CD14-positive monocyte (primary cell): Measurements from ENCODE around the gene SATB2. TPM values are rescaled to one million over a fixed set of nuclear protein-coding genes. Genes with fewer than 3 reads are reported as not detected.

Experiments used
- DNase-seq, 3 donors: peaks; one replicate each; pipeline ENCODE4 v3.0.0-alpha.2; 2011 to 2022
- H2AFZ ChIP-seq: 2 replicates; pipeline ENCODE4 v1.6.0; 2012; ENCODE audit warnings: mild to moderate bottlenecking, low read depth, low read length, inconsistent platforms; ENCODE audit not compliant: insufficient read depth, poor library complexity, severe bottlenecking
- H3K27ac ChIP-seq, 2 donors: 1 replicate in 1 of 2; 2 replicates in 1 of 2; pipeline ENCODE4 v1.5.1; 2012 to 2013; ENCODE audit warnings: low read length in 2 of 2, control low read depth in 1 of 2, inconsistent platforms in 1 of 2, low read depth in 1 of 2, mild to moderate bottlenecking in 1 of 2
- H3K27me3 ChIP-seq, 2 donors: one replicate each; pipeline versions ENCODE4 v1.6.0 to v1.6.1; 2011 to 2013; ENCODE audit warnings: low read length in 2 of 2; ENCODE audit not compliant: control insufficient read depth in 2 of 2, insufficient read depth in 2 of 2
- H3K36me3 ChIP-seq, 2 donors: replicated peaks in 1 of 2; 1 replicate in 1 of 2; 2 replicates in 1 of 2; pipeline versions ENCODE4 v1.5.1 to v1.6.1; 2012 to 2013; ENCODE audit warnings: low read length in 2 of 2, control low read depth in 1 of 2, inconsistent platforms in 1 of 2, mild to moderate bottlenecking in 1 of 2; ENCODE audit not compliant: insufficient read depth in 2 of 2, control insufficient read depth in 1 of 2
- H3K4me1 ChIP-seq, 2 donors: 1 replicate in 1 of 2; 2 replicates in 1 of 2; pipeline versions ENCODE4 v1.5.1 to v1.6.1; 2012 to 2013; ENCODE audit warnings: low read length in 2 of 2, control low read depth in 1 of 2, inconsistent platforms in 1 of 2, mild to moderate bottlenecking in 1 of 2, moderate library complexity in 1 of 2; ENCODE audit not compliant: insufficient read depth in 2 of 2, control insufficient read depth in 1 of 2
- H3K4me2 ChIP-seq: replicated peaks from 2 replicates; pipeline ENCODE3; 2012; ENCODE audit warnings: low read length, moderate library complexity, mild to moderate bottlenecking; ENCODE audit not compliant: poor library complexity, severe bottlenecking; ENCODE audit errors: extremely low read depth
- H3K4me3 ChIP-seq, 3 experiments: fragments of 200-600 bp in 1 of 3; sonication (generic) in 1 of 3; replicated peaks in 1 of 3; 1 replicate in 2 of 3; 2 replicates in 1 of 3; pipeline ENCODE4 v1.5.1; 2011 to 2013; ENCODE audit warnings: low read length in 3 of 3, mild to moderate bottlenecking in 3 of 3, control low read depth in 2 of 3, low read depth in 2 of 3, inconsistent platforms in 1 of 3, moderate library complexity in 1 of 3
- H3K79me2 ChIP-seq: 2 replicates; pipeline ENCODE4 v1.6.0; 2012; ENCODE audit warnings: mild to moderate bottlenecking, control low read depth, inconsistent platforms, low read length, moderate library complexity; ENCODE audit not compliant: insufficient read depth
- H3K9ac ChIP-seq: 2 replicates; pipeline ENCODE4 v1.6.0; 2017; ENCODE audit warnings: low read length, mild to moderate bottlenecking; ENCODE audit not compliant: insufficient read depth, poor library complexity, severe bottlenecking
- H3K9me3 ChIP-seq, 2 donors: replicated peaks in 1 of 2; 1 replicate in 1 of 2; 2 replicates in 1 of 2; pipeline versions ENCODE4 v1.5.1 to v1.6.1; 2012 to 2013; ENCODE audit warnings: low read length in 2 of 2, control low read depth in 1 of 2; ENCODE audit not compliant: control insufficient read depth in 1 of 2, insufficient read depth in 1 of 2
- H4K20me1 ChIP-seq: 2 replicates; pipeline ENCODE4 v1.6.0; 2012; ENCODE audit warnings: mild to moderate bottlenecking, low read length, control low read depth, moderate library complexity; ENCODE audit not compliant: insufficient read depth
- H3K27ac Mint-ChIP-seq, 7 donors: one replicate each; pipeline ENCODE4 v1.8.0; 2020; ENCODE audit warnings: mild to moderate bottlenecking in 7 of 7, mixed read lengths in 7 of 7, moderate library complexity in 6 of 7, inconsistent platforms in 2 of 7
- H3K27me3 Mint-ChIP-seq, 3 donors: one replicate each; pipeline ENCODE4 v1.8.0; 2021 to 2022; ENCODE audit warnings: low read depth in 3 of 3, mild to moderate bottlenecking in 3 of 3, mixed read lengths in 3 of 3, moderate library complexity in 3 of 3, inconsistent platforms in 1 of 3
- H3K36me3 Mint-ChIP-seq, 2 donors: one replicate each; pipeline ENCODE4 v1.8.0; 2020; ENCODE audit warnings: mixed read lengths in 2 of 2, inconsistent platforms in 1 of 2, mild to moderate bottlenecking in 1 of 2
- H3K4me1 Mint-ChIP-seq: one replicate; pipeline ENCODE4 v1.8.0; 2020; ENCODE audit warnings: mild to moderate bottlenecking, mixed read lengths
- H3K4me3 Mint-ChIP-seq, 2 donors: one replicate each; pipeline ENCODE4 v1.8.0; 2020; ENCODE audit warnings: mild to moderate bottlenecking in 2 of 2, mixed read lengths in 2 of 2, moderate library complexity in 1 of 2
- H3K9me3 Mint-ChIP-seq, 7 donors: one replicate each; pipeline ENCODE4 v1.8.0; 2020 to 2022; ENCODE audit warnings: mixed read lengths in 7 of 7, mild to moderate bottlenecking in 6 of 7, moderate library complexity in 6 of 7, inconsistent platforms in 2 of 7
- WGBS: methylation state at CpG from one replicate; pipeline ENCODE4 v1.1.5; 2013; ENCODE audit warnings: missing lambda C conversion rate; ENCODE audit not compliant: insufficient coverage; 5-methylcytosine and 5-hydroxymethylcytosine counted together
- intact Hi-C, 2 donors: fragments of 100-400 bp; cut with micrococcal nuclease; formaldehyde crosslinking; loops; one replicate each; pipeline versions ENCODE4 v1.15.0 to v1.15.1; 2023
- polyA plus RNA-seq, 3 donors: library from polyadenylated mRNA; depleted of rRNA in 1 of 3; unstranded in 2 of 3; stranded (reverse) in 1 of 3; fragments of 300-500 nt in 2 of 3; fragments of >200 nt in 1 of 3; fragmentation: Illumina TruSeq in 2 of 3; gene quantifications; 1 replicate in 2 of 3; 2 replicates in 1 of 3; pipeline ENCODE4 v1.2.3, GENCODE V29; 2012 to 2021
- TF ChIP-seq, protein P1 (sequence below): fragments of 200-600 bp; IDR thresholded peaks from one replicate; pipeline ENCODE4 v1.8.0; 2022; ENCODE audit warnings: antibody characterized with exemption, mild to moderate bottlenecking

The SATB2 gene
- polyA plus RNA-seq, 3 donors: 0.13 to 0.69 (median 0.14) TPM

DNA sequence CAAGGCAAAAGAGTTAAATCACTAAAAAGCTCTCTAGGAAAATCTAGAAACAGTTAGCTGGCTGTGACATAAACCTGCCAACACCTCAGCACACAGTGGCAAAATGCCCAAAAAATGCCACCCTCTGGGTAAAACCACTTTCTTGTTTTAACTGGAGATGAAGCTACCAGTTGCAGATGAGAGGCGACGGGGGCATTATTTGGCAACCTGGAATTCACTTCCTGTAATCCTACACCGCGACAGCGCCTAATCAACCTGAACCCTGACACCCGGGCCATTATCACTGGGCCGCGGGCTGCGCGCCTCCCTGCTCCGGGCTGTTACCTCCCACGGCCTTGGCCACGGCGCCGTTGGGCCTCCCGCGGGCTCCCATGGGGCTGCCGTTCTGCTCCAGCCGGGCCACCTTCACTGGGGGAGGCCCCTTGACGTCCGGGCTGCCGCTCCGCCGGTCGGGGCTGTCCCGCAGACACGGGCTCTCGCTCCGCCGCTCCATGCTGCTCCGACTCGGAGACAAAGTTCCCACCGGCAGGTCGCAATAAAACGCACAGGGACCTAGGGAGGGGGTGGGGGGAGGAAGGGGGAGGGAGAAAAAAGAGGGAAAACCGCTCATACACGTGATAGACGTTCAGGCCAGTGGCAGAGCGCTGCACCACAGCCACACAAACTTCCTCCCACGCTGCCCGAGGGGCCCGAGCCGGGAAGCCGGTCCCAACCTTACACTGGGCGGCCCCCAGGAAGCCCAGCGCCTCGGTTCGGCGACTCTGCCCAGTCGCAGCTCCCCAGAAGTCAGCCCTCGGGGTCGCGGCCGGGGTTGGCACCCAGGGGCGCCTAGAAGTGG is 2.0 kb downstream of the SATB2 start:
- Histone ChIP-seq H3K4me3 (peak overlapping the region in 1 of 3 experiments; percentile 44), H3K4me2 (peak overlapping the region; percentile 47), H2AFZ (peak overlapping the region; percentile 50), H3K36me3 (no peaks in the 10 kb centered on the region), H3K79me2 (no peaks in the 10 kb centered on the region), H3K9ac (no peak overlapping the region), H4K20me1 (no peaks in the 10 kb centered on the region), H3K27me3 (peaks cover 65 to 78% of the 10 kb centered on the region in 2 donors), H3K27ac (no peak overlapping the region), H3K9me3 (peaks cover 0 to 14% of the 10 kb centered on the region in 2 donors), H3K4me1 (peaks cover 38 to 51% of the 10 kb centered on the region in 2 donors)
- Mint-ChIP-seq H3K27me3 (peaks cover 62 to 80% (median 72%) of the 10 kb centered on the region in 3 donors), H3K27ac (no peak overlapping the region), H3K4me3 (peak overlapping the region; percentile 67 to 86), H3K4me1 (peaks cover 36% of the 10 kb centered on the region), H3K36me3 (peaks cover 3 to 14% of the 10 kb centered on the region in 2 donors), H3K9me3 (peaks cover 0 to 33% (median 16%) of the 10 kb centered on the region in 7 donors)
- DNase-seq: no peak
- WGBS: 2% methylated on average over 46 of the region's 55 CpGs
- TF ChIP-seq, protein P1, sequence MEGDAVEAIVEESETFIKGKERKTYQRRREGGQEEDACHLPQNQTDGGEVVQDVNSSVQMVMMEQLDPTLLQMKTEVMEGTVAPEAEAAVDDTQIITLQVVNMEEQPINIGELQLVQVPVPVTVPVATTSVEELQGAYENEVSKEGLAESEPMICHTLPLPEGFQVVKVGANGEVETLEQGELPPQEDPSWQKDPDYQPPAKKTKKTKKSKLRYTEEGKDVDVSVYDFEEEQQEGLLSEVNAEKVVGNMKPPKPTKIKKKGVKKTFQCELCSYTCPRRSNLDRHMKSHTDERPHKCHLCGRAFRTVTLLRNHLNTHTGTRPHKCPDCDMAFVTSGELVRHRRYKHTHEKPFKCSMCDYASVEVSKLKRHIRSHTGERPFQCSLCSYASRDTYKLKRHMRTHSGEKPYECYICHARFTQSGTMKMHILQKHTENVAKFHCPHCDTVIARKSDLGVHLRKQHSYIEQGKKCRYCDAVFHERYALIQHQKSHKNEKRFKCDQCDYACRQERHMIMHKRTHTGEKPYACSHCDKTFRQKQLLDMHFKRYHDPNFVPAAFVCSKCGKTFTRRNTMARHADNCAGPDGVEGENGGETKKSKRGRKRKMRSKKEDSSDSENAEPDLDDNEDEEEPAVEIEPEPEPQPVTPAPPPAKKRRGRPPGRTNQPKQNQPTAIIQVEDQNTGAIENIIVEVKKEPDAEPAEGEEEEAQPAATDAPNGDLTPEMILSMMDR: no peak
- intact Hi-C loops: no loop called here

DNA sequence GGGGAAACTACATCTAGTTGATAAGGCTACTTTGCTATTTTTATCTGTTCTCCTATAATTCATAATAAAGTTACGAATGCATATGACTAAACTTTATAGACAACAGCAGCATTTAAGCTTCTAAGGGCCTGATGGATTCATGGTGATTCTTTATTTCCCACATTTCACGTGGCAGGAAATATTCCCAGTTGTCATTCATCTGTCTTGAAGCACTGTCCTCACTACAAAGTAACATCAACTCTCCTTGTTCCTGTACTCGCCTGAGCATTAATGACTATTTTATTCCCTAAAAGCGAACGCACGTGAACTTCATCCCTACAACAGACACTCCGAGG is 2.6 kb downstream of the SATB2 start:
- 25% methylated on average over 6 of the region's 7 CpGs for WGBS

More for the DNA sequence above, 2.6 kb downstream of the SATB2 start:
- Histone ChIP-seq H3K4me1 (peaks cover 33 to 45% of the 10 kb centered on the region in 2 donors), H3K9me3 (peaks cover 0 to 14% of the 10 kb centered on the region in 2 donors), H2AFZ (no peak overlapping the region), H3K36me3 (no peaks in the 10 kb centered on the region), H3K4me3 (no peak overlapping the region), H3K4me2 (no peak overlapping the region), H3K79me2 (no peaks in the 10 kb centered on the region), H3K27me3 (peaks cover 65 to 78% of the 10 kb centered on the region in 2 donors), H3K9ac (no peak overlapping the region), H4K20me1 (no peaks in the 10 kb centered on the region), H3K27ac (no peak overlapping the region)
- TF ChIP-seq, protein P1: no peak
- Mint-ChIP-seq H3K9me3 (peaks cover 0 to 33% (median 13%) of the 10 kb centered on the region in 7 donors), H3K36me3 (peaks cover 3 to 11% of the 10 kb centered on the region in 2 donors), H3K4me3 (peak overlapping the region in 1 of 2 donors; percentile 86), H3K27me3 (peaks cover 63 to 77% (median 69%) of the 10 kb centered on the region in 3 donors), H3K27ac (no peak overlapping the region), H3K4me1 (peaks cover 31% of the 10 kb centered on the region)
- no peak for DNase-seq
- intact Hi-C loops: no loop called here
